SK-N-DZ (cell line): ENCODE results near the gene CCT7.

Experiments
- DNase-seq: peaks from one replicate; pipeline ENCODE4 v3.0.0-alpha.2; 2015; ENCODE audit warnings: low spot score

Gene CCT7

GRCh38 chr2:73267008-73267407 lies 32.9 kb downstream of the CCT7 start:
- DNase-seq: no peak

GRCh38 chr2:73268366-73268829 lies 34.3 kb downstream of the CCT7 start:
- no peak for DNase-seq

GRCh38 chr2:73268830-73269685 lies 35.0 kb downstream of the CCT7 start:
- DNase-seq: no peak

GRCh38 chr2:73269686-73270465 lies 35.8 kb downstream of the CCT7 start:
- no peak for DNase-seq

GRCh38 chr2:73272270-73272669 lies 38.2 kb downstream of the CCT7 start:
- DNase-seq: no peak

- DNase-seq: no peak
Measured at GRCh38 chr2:73279852-73280251, 45.7 kb downstream of the CCT7 start.

- no peak for DNase-seq
Measured at GRCh38 chr2:73281244-73281643, 47.1 kb downstream of the CCT7 start.

- DNase-seq: no peak
Measured at GRCh38 chr2:73282924-73283544, 48.9 kb downstream of the CCT7 start.

- peak; percentile 40 for DNase-seq
Measured at GRCh38 chr2:73283545-73284295, 49.6 kb downstream of the CCT7 start.

GRCh38 chr2:73284296-73285158 lies 50.4 kb downstream of the CCT7 start, which contains the start of gene FBXO41:
FBXO41 (minus strand) TSS chr2:73284478; CDS start chr2:73269630, 14,848 bp downstream.
- DNase-seq: peak; percentile 82

- peak; percentile 33 for DNase-seq
Measured at GRCh38 chr2:73285159-73285739, 51.1 kb downstream of the CCT7 start.

GRCh38 chr2:73286134-73286655 lies 52.1 kb downstream of the CCT7 start:
- no peak for DNase-seq

- DNase-seq: no peak
Measured at GRCh38 chr2:73289304-73289703, 55.2 kb downstream of the CCT7 start.

GRCh38 chr2:73290049-73290839 lies 56.1 kb downstream of the CCT7 start:
- DNase-seq: peak; percentile 51

GRCh38 chr2:73291093-73291460 lies 57.0 kb downstream of the CCT7 start:
- peak; percentile 21 for DNase-seq

GRCh38 chr2:73291461-73292315 lies 57.6 kb downstream of the CCT7 start:
- peak; percentile 63 for DNase-seq

- DNase-seq: no peak
Measured at GRCh38 chr2:73292316-73292905, 58.3 kb downstream of the CCT7 start.
